Measurements from ENCODE around the gene C19orf73.

C19orf73 gene

GRCh38 chr19:49118565-49119410 is at the start of gene C19orf73:
Gene C19orf73, minus strand, starts transcription at chr19:49119143. Its CDS starts 121 bp downstream, at chr19:49119022.
- peak; percentile 95 for DNase-seq

DNA sequence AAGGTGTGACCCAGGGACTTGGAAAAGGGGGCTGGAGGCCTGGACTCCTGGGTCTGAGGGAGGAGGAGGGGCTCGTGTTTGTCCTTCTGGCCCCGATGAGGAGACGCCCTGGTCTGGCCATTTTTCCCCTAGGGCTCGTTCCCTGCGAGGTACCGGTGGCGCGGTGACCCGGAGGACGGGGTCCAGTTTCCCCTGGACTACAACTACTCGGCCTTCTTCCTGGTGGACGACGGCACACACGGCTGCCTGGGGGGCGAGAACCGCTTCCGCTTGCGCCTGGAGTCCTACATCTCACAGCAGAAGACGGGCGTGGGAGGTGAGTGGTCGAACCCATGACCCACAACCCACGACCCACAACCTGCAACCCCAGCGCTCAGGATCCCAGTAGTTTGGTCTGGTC is 49.5 kb upstream of the C19orf73 start:
- DNase-seq: no peak

GRCh38 chr19:49167857-49168409 is 49.0 kb upstream of the C19orf73 start:
- no peak for DNase-seq

- no peak for DNase-seq
Observed at GRCh38 chr19:49165865-49166301, 46.9 kb upstream of the C19orf73 start.

GRCh38 chr19:49165111-49165750 is 46.3 kb upstream of the C19orf73 start:
- DNase-seq: no peak

DNA sequence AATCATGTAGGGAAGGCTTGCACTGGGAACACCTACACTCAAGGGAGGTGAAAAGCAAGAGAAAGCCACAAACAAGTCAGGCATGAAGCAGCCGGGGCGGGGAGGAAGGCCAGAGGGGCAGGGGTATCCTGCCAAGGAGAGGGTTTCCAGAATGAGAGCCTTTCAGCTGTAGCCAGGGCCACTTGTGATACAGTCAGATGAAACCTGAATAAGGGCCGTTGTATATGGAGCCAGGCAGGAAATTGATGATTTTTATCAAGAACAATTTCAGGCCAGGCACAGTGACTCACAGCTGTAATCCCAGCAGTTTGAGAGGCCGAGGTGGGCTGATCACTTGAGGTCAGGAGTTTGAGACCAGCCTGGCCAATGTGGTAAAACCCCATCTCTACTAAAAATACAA is 43.0 kb upstream of the C19orf73 start:
- no peak for DNase-seq

DNA sequence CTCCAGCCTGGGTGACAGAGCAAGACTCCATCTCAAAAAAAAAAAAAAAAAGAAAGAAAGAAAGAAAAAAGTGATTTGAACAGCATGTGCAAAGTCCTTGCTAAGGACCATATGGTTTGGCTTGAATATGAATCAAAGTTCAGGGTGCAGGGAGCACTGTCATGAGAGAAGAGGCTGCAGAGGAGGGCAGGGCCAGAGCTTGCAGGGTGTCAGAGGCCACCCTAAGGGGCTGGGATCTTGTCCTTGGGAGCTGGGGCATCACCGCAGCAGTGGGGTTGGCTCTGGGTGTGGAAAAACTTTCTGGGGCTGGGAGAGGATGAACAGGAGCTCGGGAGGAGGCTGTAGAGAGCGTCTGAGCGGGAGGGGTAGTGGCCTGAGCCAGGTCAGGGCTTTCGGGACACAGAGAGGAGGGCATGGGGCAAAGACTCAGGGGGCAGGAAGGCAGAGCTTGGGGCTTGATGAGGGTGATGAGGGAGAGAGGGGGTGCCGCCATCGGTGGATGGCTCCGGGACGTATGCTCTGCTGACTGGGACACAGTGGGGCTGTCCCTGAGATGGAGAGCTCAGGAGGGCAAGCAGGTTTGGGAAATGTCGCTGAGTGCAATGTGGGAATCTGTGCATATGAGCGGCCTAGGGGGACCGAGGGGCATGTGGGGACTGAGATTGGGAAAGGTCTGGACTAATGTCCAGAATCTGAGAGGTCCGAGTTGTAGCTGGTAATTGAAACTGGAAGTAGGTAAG is 41.7 kb upstream of the C19orf73 start:
- no peak for DNase-seq

GRCh38 chr19:49157445-49158224 is 38.7 kb upstream of the C19orf73 start, which contains the start of gene TRPM4:
Gene TRPM4, plus strand, starts transcription at chr19:49157792. Its CDS starts 75 bp downstream, at chr19:49157867.
- peak; percentile 87 for DNase-seq

DNA sequence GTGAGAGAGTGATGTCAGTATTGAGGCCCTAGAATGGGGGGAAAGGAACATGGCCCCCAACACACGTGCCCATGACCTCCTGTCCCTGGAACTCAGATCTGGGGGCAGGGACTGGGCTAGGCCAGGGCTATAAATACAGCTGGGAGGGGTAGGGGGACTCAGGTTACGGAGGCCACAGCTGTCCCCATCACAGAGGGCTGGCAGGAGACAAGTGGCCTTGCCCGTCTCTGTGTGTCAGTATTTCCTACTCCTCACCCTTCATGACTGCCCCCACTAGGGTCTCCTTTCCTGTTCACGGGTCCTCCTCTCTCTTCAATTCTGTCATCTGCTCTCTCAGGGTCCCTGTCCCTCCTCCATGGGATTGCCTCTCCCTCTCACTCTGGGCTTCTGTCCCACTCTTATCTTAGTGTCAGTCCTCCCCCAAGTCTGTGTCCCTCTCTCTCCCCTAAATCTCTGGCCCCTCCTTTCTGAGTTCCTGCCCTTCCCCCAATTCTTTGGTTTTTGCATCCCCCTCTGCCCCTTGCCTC is 36.9 kb upstream of the C19orf73 start:
- no peak for DNase-seq

DNA sequence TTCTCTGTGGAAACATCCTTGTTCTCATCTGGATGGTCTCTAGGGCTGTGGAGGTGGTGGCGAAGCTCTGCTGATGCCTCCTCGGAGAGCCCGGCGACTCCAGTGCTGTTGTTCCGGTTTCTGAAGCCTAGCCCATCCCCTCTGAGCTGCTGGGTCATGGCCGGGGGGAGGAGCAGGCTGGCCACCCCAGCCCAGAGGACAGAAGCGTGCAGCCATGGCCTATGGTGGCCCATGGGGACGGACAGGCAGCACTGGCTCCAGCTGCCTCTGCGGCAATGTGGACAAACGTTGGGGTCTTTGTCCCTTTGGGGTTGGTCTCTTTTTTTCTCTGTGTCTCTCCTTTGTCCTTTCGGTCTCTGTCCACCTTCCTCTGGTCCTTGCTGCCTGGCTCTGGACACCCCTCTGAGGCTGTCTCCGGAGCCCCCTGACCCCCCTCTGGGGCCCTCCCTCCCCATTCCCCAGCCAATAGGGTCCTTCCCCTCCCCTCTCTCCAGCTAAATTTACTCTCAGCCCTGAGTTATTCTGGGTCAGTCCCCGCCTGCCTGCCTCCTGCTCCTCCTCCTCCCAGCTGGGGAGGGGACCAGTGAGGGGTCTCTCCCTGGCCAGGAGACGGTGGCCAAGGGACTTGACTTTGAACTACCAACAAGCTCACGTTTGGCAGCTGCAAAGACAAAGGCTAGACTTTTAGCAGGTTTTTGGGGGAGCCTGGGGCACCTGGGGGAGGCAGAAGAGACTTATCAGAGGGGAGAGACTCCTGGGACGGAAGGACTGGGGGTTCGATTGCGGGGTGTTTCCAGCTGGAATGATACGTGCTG is 36.3 kb upstream of the C19orf73 start, which contains the start of gene HRC:
HRC (minus strand) TSS at position 392 of the 815 bp plus-strand sequence; CDS start at position 233, 159 bp downstream.
- no peak for DNase-seq

DNA sequence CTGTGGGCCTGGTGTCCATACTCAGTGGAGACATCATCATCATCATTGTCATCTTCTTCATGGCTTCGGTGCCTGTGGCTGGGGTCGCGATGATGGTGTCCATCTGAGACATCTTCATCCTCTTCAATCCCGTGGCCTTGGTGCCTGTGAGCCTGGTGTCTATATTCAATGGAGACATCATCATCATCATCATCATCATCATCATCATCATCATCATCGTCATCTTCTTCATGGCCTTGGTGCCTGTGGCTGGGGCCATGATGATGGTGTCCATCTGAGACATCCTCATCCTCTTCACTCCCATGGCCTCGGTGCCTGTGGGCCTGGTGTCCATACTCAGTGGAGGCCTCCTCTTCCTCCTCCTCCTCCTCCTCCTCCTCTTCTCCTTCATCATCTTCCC is 35.3 kb upstream of the C19orf73 start:
- no peak for DNase-seq

DNA sequence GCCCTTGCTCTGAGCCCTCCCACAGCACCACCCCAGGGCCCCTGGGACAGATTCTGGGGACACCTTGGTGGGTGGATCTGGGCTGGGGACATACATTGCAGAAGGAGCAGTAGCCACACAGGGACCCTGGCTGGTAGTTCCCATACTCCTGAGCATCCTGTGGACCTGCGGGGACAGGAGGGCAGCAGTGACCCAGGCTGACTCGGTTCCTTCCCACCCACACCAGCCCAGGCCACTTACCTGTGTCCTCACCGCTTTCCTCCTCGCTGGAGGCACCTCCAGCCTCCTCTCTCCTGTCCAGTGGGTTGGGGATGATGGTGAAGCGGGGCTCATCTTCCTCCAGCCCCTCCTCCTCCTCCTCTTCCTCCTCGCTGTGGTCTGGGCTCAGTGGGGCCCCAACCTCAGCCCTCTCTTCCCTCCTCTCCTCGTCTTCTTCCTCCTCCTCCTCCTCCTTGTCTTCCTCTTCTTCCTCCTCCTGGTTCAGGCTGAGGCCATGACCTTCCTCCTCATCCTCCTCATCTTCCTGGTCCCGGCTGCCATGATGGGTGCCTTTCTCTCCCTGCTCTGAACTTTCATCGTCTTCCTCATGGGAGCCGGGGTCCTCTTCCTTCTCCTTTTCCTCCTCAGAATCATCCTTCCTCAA is 34.3 kb upstream of the C19orf73 start:
- DNase-seq: no peak

- DNase-seq: no peak
Observed at GRCh38 chr19:49152119-49152550, 33.2 kb upstream of the C19orf73 start.

DNA sequence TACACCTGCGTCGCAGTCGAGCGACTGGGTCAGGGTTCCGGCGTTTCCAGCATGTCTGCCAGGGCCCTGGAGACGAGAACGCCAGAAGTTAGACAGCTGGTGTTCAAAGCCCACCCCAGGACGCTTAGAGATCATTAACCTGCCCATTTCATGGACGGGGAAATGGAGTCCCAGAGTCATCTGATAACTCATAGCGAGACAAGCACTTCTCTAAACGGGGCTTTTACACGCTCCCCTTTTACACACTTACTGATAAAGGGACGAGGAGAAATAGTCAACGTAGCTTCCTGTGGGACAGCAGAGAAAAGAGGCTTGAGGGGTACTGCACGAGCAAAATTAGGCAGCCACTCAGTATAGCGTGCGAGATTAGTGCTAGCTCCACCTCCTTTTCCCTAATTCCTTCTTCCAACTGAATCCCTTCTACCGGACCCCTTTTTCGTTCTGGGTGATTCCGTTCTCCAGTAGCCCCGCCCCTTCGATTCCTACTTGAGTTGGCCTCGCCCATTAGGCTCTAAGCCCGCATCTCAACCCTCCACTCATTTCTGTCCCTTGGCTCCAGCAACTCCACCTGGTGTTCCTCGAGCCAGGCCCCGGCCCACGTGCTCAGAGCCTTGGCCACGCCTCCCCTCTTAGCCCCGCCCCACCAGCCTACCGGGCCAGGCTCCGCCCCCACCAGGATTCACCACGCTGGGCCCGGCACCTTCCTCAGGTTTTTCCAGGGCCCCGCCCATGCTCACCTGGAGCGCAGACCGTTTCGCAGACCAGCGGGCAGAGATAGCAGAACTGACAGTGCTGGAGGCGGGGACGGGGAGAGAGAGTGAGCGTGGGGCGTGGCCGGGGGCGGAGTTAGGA is 32.5 kb upstream of the C19orf73 start:
- DNase-seq: peak; percentile 87

DNA sequence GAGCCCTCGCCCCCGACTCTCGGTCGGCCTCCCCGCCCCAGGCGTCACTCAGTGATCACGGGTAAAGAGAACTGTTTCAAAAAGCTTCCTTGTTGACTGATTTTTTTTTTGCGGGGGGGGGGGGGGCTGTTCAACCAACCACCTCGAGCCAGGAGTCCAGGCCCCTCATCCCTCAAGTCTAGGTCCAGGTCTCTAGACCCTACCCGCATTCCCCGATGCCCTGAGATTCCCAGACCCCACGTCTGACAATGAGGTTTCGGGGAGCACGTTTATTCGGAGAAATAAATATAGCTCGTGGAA is 32.0 kb upstream of the C19orf73 start:
- DNase-seq: no peak

- peak; percentile 88 for DNase-seq
Observed at GRCh38 chr19:49150106-49150943, 31.4 kb upstream of the C19orf73 start.

GRCh38 chr19:49149652-49150105 is 30.7 kb upstream of the C19orf73 start:
- DNase-seq: peak; percentile 87

Data from NCI-H1436 (cell line).